GM19240 (cell line): ENCODE results near the gene SLC25A21.
"Not testable (repeated sequence)": the region's sequence is repeated elsewhere in the genome, so short reads cannot be mapped to it uniquely, and the experiment has no call there.

Experiments used
- DNase-seq: peaks from one replicate; pipeline ENCODE4 v3.0.0; 2011; ENCODE audit warnings: low spot score; ENCODE audit not compliant: insufficient read length

SLC25A21 gene

DNA sequence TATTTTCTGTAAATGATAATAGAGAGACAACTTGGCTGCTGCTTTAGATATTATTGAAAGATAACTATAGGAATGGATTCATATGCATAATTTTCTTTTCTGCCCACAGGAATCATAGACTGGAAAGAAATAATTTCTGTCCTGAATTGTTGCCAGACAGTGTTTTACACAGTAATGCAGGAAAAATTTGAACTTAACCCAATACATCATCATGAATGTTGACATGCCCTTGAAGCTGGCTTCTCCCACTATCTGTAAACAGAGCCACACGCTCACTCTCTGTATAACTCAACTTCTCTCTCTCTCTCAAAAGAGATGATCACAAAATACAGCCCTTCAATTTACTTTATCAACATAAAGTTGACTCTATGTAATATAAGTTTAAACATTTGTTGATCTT lies 454.2 kb downstream of the SLC25A21 start:
- DNase-seq = no peak

DNA sequence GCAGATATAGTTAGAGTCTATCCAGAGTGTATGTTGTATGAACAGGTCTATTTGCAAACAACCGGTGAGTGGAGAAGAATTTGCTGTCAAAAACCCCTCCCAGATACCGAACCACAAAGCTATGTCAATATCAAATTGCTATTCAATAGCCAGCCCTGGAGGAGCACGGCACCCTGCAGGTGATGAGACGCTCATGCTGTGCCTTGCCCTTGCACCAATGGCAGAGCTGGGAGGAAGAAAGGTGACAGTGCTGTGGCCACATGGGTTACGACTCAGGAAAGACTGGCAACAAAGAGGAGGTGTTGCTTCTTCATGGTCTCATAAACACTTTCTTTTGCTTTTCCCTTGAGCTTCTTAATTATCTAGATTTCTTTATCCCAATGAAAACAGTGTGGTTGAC lies 455.0 kb downstream of the SLC25A21 start:
- DNase-seq = no peak

DNA sequence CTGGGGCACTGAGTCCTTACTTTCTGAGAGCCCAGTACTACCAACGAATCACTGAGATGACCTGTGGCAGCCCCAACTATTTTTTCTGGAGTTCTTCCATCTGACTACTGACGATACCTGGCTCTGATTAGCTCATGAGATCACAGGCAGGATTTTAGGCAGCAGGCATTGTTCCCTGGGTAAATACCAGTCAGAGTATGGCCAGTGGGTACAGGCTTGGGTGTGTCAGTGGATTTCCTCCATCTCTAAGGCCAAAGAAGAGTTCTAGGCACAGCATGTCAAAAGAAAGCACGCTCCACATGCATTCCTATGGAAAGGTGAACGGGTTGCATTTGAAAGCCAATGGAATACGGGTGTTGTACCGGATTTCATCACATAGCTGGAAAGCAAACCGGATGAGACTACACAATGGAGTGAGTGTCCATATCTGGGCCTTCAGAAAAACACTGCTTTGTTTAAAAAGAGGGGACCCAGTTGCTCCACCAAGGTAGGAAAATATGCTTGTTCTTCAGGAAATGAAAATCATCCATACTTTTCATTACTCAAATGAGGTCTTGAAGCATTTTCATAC lies 455.7 kb downstream of the SLC25A21 start:
- no peak for DNase-seq

DNA sequence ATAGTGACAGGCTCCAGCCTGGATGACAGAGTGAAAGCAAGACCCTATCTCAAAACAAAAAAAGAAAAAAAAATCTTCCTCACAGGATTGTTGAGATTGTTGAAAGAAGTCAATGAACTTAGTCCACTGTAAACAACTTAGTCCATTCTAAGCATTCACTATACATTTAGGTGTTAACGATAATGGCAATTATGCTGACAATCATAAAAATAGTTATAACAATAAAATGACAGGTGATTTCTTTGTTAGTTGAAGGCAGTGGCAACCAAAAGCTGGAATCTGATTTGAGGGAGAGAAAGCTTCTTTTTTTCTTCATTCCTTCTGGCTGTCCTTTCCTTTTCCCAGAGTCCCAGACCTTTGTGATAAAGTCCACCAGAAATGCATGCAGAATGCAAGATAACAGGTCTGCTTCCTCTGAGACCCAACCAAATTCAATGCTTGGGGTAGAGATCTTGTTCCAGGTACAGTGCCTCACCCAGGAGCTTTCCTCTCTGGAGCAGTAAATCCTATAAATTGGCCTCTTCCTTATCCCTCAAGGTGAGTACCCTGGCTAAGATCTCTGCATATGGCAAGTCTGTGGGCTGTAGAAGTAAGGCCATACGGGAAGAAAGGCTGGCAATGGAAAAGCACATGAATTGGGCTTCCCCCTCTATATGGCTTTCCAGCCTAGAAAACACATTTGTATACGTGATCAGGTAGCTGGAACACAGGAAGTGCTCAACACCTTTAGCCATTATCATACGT lies 458.3 kb downstream of the SLC25A21 start:
- no peak for DNase-seq

DNA sequence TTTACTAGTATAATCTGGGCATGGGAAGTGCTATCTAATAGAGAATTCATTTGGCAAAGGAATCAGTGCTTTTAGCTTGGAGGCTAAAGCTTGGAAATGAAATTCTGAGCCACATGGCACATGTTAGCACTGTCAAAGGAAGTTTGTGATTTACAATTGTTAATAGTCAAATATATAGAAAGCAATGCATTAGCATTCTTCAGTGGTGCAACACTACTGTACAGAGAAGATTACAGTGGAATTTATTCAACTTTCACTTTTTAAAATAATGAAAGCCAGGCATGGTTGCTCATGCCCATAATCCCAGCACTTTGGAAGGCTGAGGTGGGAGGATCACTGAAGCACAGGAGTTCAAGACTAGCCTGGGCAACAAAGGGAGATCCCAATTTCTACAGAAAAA lies 464.8 kb downstream of the SLC25A21 start:
- DNase-seq = no peak

DNA sequence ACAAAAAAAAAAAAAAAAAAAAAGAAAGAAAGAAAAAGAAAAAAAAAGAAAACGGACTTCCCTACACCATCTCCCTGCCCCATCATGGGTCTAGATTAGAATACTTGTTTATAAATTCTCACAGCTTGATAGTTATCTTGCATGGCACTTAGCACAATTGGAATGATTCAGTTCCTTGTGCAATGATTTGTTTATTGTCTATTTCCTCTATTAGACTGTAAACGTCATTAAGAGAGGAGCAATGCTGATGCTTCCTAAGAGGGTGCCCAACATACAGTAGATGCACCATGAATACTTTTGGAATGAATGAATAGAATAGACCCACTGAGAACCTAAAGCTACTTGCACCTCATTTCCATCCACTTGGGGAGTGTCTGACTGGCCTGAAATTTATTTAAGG lies 469.9 kb downstream of the SLC25A21 start:
- DNase-seq = no peak

DNA sequence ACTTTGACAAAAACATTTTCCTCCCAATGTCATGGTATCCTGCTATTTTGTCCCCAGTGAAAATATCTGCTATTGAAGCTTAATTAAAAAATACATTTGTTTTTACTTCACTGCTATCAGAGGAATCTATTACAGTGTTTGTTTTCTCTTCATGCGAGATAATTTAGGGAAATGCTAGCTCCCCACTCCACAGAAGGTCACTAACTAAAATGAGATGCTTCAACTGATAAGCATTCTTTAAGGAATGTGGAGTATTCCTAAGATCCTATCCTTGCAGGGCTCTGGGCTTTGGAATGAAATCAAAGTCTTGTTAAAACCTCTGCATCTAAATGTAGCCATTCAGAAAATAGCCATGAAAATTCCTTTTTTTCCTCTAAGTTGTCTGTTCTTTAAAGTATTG lies 471.3 kb downstream of the SLC25A21 start:
- no peak for DNase-seq

DNA sequence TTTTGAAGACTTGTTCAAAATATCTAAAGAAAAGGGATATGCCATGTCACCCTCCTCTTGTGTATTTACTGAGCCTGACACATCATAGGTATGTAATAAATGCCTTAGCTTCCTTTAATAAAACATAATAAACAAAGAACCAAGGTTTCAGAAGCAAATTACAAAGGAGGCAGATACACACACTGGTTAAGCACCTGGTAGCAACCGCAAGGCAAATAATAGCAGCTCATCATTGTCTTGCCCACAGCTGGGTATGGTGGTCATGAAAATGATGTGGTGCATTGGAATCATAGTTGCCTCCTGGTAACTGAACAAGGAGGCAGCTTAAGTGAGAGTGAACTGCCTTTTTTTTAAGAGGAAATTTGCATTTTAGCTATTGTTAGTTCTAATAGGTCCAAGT lies 471.8 kb downstream of the SLC25A21 start:
- no peak for DNase-seq

DNA sequence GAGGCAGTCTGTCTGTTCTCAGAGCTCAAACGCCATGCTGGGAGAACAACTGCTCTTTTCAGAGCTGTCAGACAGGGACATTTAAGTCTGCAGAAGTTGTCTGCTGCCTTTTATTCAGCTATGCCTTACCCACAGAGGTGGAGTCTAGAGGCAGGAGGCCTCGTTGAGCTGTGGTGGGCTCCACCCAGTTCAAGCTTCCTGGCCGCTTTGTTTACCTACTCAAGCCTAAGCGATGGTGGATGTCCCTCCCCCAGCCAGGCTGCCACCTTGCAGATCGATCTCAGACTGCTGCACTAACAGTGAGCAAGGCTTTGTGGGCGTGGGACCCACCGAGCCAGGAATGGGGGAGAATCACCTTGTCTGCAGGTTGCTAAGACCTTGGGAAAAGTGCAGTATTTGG lies 473.0 kb downstream of the SLC25A21 start:
- not testable (repeated sequence) for DNase-seq

DNA sequence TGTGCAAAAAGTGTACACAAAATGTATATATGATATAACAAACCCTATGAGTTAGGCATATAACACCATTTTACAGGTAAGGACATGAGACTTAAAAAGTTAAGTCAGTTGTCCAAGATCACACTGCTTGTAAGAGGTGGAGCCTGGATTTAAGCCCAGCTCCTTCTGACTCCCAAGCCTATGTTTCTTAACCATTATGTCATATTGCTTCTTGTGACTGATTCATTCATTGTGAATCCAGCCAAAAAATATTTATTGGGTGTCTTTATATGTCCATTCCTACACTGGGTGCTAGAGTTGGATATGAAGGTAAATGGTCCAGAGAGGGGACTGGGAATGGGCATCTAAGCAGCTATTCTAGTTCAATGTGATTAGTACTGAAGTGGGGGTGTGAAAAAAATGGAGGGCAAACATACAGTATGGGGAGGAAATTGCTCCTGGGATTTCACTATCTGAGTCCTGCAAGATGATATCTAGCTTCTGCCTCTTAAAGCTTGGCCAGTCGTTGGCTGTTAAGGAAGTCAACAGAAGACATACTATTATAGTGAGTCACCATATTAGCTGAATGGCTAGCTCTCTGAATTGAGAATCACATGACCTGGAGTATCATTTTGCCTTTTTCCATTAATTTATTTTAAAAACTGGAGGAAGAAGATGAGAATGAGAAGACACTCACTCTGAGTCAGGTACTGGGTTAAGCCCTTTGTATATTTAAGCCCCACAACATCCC lies 481.9 kb downstream of the SLC25A21 start:
- no peak for DNase-seq

DNA sequence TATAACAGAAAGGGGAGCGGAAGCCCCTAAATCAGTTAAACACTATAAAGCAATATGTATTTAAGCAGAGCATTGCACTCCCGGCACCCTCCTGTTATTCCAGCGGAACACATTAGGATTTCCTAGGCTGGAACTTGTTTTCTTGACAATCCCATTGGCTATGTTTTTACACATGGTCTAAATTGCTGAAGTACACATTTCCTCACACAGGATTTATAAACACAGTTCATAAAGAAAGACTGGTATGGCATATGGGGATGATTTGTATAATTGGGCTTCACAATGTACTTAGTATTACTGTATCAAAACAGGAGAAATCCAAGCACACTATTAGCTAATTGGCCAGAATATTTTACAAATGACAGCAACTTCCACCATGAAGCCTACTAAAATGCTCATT lies 487.5 kb downstream of the SLC25A21 start:
- DNase-seq = no peak

DNA sequence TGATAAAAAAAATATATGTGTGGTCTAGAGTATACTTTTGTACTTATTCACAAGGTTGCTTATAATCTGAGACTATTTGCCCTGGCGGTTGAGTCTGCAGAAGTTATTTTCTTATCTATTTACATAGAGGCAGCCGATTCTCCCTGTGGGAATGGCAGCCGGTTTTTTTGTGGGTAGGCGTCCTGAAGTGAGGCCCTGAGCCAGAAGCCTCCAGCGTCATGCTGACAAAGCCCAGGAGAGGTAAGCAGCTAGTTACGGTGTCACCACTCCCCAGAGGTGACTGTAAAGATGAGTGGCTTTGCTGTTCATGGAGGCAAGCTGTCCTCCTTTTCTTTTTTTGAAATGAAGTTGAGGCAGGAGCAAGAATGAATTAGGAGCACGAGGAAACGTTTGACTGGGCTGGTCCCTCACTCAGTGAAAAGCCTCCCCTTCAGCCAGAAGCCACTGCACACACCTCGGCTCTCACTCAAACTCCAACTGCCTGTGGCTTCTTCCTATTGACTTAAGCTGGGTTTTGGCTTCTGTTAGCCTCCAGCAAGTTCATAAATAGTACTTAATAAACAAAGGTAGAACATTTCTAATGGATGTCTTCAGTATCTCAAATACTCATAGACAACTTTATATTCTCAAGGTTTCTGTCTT lies 489.2 kb downstream of the SLC25A21 start:
- no peak for DNase-seq

DNA sequence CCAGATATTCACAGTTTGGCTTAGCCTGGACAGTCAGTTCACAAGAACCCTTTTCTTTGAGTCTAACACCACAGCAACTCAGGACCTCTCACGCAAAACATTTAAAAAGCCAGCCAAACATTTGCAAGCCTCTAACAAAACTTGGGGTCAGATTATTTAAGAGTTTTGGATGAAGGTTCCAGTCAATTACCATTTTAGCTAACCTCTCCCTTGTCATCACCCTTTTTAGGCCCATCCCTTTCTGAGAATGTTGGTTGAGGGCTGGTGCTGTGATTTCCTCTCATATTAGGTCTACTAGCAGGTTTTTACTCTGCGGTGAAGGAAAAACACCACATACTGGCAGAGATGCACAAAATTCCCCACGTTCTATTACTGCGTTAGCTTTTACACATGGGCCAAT lies 490.1 kb downstream of the SLC25A21 start:
- no peak for DNase-seq

DNA sequence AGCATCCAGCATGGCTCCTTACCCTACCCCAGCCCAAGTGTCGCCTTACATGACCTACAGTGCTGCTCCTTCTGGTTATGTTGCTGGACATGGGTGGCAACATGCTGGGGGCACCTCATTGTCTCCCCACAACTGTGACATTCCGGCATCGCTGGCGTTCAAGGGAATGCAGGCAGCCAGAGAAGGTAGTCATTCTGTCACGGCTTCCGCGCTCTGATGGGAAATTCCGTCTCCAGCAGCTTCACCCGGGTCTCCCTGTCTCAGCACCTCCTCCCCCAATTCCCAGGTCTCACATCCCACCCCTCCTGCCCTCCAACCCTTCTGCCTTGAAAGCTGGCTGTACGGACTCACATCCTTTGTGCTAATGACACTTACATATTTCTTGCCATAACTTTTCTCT lies 496.2 kb downstream of the SLC25A21 start:
- DNase-seq = no peak

DNA sequence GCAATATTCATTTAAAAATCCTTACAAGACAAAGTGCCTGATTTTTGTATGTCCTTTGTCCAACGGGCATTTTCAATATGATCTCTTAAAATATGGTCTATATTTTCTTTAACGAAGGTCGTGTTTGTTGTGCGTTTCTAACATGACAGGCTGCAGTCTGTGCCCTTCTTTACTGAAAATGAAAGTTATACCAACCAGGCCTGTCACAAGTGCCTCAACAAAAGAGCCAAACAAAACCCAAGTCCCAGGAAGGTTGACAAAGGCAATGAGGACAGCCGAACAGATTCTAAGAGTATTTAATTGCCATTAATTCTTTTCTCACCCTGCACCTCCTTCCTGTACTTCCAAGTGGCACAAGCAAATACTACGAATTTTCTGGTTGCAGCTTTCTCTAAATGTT lies 496.8 kb downstream of the SLC25A21 start:
- DNase-seq = no peak

DNA sequence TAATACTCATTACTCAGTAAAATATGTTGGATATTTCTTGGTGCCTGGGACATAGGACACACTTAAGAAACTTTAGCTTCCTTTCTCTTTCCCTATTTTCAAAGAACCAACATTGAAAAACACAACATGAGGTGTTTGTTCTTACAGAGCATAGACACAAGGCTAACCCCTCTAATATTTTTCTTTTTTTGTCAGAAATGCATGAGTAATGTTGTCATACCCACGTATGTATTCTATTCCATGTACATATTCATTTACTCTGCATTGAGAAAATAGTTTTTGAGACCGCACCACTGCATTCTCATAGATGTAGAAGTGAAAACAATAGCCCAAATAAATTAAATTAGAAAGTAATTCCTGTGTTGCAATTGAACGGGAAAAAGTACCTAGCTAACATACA lies 497.7 kb downstream of the SLC25A21 start:
- DNase-seq = no peak

DNA sequence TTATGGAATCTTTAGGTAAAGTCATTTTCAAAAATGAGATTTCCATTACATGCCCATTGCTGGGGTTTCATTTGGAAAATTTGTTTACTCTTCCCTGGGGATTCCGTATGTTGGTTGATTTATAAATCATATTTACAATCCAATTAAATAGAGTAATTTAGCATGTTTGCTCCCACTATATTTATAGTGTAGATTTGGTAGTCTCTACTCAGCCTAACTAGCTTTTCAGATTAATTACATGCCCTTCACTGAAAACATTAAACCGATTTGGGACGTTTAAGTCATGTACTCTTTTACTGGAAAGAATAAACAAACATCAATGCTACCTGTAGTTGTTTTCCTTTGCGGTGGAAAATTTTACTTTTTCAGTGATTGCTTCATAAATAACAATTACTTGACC lies 500.3 kb downstream of the SLC25A21 start:
- no peak for DNase-seq

DNA sequence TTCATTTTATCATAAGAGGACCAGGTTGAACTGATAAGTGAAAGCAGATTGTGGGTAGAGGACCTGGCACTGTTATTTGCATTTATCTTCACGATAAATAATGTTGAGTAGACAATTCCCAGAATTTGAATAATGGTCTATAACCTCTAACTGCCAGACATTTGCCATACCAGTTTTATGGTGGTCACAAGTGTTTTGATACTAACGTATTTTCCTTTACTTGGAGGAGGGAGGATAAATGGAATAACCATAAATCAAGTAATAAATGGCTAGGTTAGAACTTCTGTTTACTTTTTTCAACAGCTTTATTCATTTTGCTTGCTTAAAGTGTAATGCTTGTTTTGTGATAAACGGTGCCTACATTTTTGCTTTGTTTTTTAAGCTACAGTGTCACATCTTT lies 501.3 kb downstream of the SLC25A21 start:
- DNase-seq = no peak

DNA sequence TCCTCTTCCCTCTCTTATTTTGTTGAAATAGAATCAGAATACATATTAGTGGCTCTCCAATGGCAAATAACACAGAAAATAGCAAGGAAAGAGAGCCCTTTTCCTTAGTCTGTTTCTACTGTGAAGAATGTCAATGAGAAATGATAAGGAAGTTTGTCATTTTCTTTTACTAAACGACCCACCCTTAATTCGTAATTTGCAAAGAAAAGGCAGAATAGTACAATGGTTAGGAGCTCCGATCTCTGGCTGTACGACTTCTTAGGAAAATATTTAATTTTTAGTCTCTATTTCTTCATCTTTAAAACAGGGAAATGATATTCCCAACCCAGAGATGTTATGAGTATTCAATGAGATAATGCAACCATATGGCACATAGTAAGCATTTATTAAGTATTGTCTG lies 504.7 kb downstream of the SLC25A21 start:
- DNase-seq = no peak

DNA sequence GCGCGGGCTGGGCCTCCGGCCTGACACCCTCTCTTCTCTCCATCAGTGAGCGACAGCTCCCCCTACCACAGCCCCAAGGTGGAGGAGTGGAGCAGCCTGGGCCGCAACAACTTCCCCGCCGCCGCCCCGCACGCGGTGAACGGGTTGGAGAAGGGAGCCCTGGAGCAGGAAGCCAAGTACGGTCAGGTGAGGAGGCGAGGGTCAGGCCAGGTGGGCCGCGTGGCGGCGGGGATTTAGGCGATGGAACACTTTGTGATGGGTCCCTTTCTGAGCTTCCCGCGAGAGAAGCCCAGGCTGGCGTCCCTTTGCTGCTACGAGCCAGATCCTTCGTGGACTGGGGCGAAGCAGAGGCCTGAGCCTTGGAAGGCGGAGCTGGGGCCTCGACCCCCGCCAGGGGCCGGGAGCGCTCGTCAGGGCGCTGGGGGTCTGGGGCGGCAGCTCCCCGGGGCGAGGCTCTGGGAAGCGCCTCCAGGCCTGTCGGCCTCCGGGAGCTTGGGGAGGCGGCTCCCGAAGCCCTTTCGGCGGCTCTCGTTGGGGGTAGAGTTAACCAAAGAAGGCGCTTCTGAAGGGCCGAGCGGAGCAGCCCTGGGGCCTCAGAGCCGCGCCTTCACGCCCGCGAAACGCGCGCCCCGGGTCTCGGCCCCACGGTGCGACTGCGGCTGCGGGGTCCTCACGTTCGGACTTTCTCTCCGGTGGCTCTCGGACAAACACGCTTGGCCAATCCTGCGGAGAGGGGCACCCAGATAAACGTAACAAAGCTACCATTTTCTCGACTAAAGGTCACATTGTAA lies 505.8 kb downstream of the SLC25A21 start:
- no peak for DNase-seq

DNA sequence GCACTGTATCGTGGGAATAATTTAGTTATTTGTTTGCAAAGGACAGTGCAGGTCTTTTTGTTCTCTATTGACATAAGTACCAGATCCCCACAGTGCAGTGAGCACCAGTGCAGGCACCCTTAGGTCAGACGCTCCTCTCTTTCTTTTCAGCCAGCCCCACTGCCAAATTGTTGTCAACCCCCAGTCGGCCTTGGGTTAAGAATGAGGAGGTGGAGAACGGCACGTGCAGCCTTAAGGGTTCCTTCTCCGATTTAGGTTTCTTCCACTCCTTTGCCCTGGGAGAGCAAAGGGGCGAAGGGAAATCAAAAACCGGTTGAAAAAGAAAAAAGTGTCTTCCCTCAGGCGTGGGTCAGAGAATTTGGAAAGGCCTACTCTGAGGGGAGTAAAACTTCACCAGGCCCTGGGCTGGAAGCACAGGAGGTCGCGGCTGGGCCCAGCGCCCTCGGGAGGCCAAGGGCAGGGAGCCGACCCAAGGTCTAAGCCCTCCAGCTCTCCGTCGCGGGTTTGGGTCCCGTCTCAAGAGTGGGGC lies 506.5 kb downstream of the SLC25A21 start:
- DNase-seq = no peak
